ENCODE results near the gene MMD. TPM values are rescaled to one million over a fixed set of nuclear protein-coding genes. Genes with fewer than 3 reads are reported as not detected.
A peak's percentile ranks its signal among the peaks of the same experiment; 100 is the strongest.

Gene MMD
- total and polyA plus RNA-seq, 2 of the 13 experiments (the other 11 are each of a cell fraction or from before 2014, with no cell fraction given): 121 to 225 TPM

GRCh38 chr17:55444471-55445441 lies 23.1 kb upstream of the MMD start (continued):
- TF ChIP-seq CENPBD1 (CRISPR knock-in tag; IDR thresholded peaks at IDR 0.05; ENCODE audit: borderline replicate concordance, low read depth): no peak
- TF ChIP-seq ZNF841 (CRISPR knock-in tag; IDR thresholded peaks at IDR 0.05; ENCODE audit: borderline replicate concordance): no peak
- no peak for TF ChIP-seq SKIL (CRISPR knock-in tag; IDR thresholded peaks at IDR 0.05; ENCODE audit: borderline replicate concordance)
- no peak for TF ChIP-seq SP2 (CRISPR knock-in tag; IDR thresholded peaks at IDR 0.05)
- TF ChIP-seq ZNF580 (CRISPR knock-in tag; IDR thresholded peaks at IDR 0.05; ENCODE audit: borderline replicate concordance, low read depth): peak; percentile 66; the same call in 1 of the 2 replicates
- no peak for TF ChIP-seq ZFY (CRISPR knock-in tag; IDR thresholded peaks at IDR 0.05)
- no peak for TF ChIP-seq ZNF510 (CRISPR knock-in tag; IDR thresholded peaks at IDR 0.05; ENCODE audit: low read depth)
- peak; percentile 83 for TF ChIP-seq MIXL1 (CRISPR knock-in tag; IDR thresholded peaks at IDR 0.05)
- no peak for TF ChIP-seq ZNF335 (CRISPR knock-in tag; IDR thresholded peaks at IDR 0.05)
- no peak; the same call in 1 of the 2 replicates for TF ChIP-seq SP4 (CRISPR knock-in tag; IDR thresholded peaks at IDR 0.05)
- TF ChIP-seq TCF7L2 (IDR thresholded peaks at IDR 0.05; ENCODE audit: low read depth, low read length): peak; percentile 49; the same call in 1 of the 2 replicates
- peak; percentile 69 for TF ChIP-seq HDAC2 (CRISPR knock-in tag; IDR thresholded peaks at IDR 0.05)
- no peak for TF ChIP-seq CCAR2 (optimal IDR thresholded peaks at IDR 0.05; ENCODE audit: low read depth, low read length)
- TF ChIP-seq ATF3 (CRISPR knock-in tag; IDR thresholded peaks at IDR 0.05): peak; percentile 97
- TF ChIP-seq HNF1A (IDR thresholded peaks at IDR 0.05; ENCODE audit: low read depth): peak; percentile 85
- TF ChIP-seq HNF1A (CRISPR knock-in tag; IDR thresholded peaks at IDR 0.05; ENCODE audit: borderline replicate concordance): peak; percentile 95
- no peak for TF ChIP-seq MTA3 (CRISPR knock-in tag; IDR thresholded peaks at IDR 0.05)
- TF ChIP-seq NPAS2 (CRISPR knock-in tag; IDR thresholded peaks at IDR 0.05; ENCODE audit: borderline replicate concordance): no peak
- TF ChIP-seq ZNF543 (CRISPR knock-in tag; IDR thresholded peaks at IDR 0.05): peak; percentile 81; the same call in 1 of the 2 replicates
- no peak for TF ChIP-seq SETDB1 (CRISPR knock-in tag; IDR thresholded peaks at IDR 0.05; ENCODE audit: borderline replicate concordance)
- TF ChIP-seq GATAD2A (CRISPR knock-in tag; IDR thresholded peaks at IDR 0.05): peak; percentile 88
- no peak for TF ChIP-seq RFXANK (CRISPR knock-in tag; IDR thresholded peaks at IDR 0.05)
- peak; percentile 65; the same call in 1 of the 2 replicates for TF ChIP-seq TCF7 (IDR thresholded peaks at IDR 0.05; ENCODE audit: low read depth)
